ENCODE data around the gene DLG1. TPM values are rescaled to one million over a fixed set of nuclear protein-coding genes. Genes with fewer than 3 reads are reported as not detected.

The DLG1 gene
- total and polyA plus RNA-seq, 12 donors = 20.7 to 97.4 (median 54.0) TPM

DNA sequence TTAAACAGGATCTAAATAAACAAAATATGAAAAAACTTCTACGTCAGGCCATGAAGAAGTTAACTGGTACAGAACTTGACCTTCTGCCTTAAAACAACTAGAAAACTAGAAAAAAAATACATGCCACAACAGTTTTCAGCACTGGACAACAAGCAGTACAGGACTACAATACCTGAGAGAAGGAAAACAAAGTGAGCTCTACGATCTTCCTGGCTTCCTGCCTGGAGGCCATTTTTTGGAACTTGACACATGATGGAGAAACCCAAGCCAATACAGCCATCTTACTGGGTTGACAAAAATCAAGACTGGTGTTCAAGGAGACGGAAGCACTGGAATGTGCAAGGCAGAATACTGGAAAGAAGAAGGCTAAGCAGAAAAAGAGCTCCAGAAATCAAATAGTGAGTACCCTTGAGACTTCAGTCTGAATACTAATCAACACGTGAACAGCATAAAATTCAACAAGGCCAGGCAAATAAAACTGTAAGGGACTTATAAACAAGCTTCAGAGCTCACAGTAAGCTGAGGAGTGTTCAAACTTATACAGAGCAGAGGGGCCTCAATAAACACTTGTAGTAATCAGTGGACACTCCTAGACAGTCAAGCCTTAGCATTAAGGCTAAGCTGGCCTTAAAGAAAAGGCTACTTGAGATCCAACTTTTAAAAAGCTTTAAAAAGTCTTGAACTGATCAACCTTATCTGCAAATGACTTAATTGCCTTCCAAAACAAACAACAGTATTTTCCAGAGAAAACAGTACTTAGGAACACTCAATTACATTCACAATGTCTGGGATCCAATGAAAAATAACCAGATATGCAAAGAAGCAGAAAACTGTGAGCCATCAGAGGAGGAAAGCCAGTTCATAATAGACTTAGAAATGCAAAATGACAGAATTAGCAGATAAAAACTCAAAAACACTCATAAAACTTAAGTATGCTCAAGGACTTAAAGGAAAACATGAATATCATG, 63.2 kb downstream of the DLG1 start:
- peaks cover 0 to 35% (median 3%) of the 10 kb centered on the region in 11 donors for H3K9me3 ChIP-seq
- no peak overlapping the region for H3K4me3 ChIP-seq
- no peaks in the 10 kb centered on the region for H3K27me3 ChIP-seq
- H3K36me3 ChIP-seq = peaks cover 0 to 21% (median 0%) of the 10 kb centered on the region in 9 donors
- TF ChIP-seq CTCF (IDR thresholded peaks at IDR 0.05) = no peak
- no peak for ATAC-seq
- H3K27ac ChIP-seq = no peak overlapping the region
- intact Hi-C loops (cut with DNase I) = no loop called here
- peaks cover 0 to 18% (median 0%) of the 10 kb centered on the region in 9 donors for H3K4me1 ChIP-seq
- DNase-seq = no peak
- 72 to 77% methylated on average over 4 of the region's 4 CpGs for WGBS, 2 donors

DNA sequence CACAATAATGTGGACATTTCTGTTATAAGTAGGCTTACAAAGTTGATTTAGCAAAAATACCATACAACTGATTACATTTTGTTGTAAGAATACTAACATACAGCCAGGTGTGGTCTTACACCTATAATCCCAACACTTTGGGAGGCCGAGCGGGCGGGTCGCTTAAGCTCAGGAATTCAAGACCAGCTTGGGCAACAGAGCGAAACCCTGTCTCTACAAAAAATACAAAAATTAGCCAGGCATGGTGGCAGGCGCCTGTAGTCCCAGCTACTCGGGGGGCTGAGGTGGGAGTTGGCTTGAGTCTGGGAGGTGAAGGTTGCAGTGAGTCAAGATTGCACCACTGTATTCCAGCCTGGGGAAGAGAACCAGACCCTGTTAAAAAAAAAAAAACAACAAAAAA, 67.1 kb downstream of the DLG1 start:
- peaks cover 0 to 21% (median 10%) of the 10 kb centered on the region in 9 donors for H3K4me1 ChIP-seq
- intact Hi-C loops (cut with DNase I) = no loop called here
- no peak overlapping the region for H3K4me3 ChIP-seq
- H3K27me3 ChIP-seq = no peaks in the 10 kb centered on the region
- no peak for ATAC-seq
- DNase-seq = no peak
- 97% methylated on average over 7 of the region's 7 CpGs for WGBS, 2 donors
- H3K36me3 ChIP-seq = peaks cover 0 to 19% (median 0%) of the 10 kb centered on the region in 9 donors
- H3K9me3 ChIP-seq = peaks cover 0 to 17% (median 3%) of the 10 kb centered on the region in 11 donors
- no peak overlapping the region for H3K27ac ChIP-seq
- no peak for TF ChIP-seq CTCF (IDR thresholded peaks at IDR 0.05)

DNA sequence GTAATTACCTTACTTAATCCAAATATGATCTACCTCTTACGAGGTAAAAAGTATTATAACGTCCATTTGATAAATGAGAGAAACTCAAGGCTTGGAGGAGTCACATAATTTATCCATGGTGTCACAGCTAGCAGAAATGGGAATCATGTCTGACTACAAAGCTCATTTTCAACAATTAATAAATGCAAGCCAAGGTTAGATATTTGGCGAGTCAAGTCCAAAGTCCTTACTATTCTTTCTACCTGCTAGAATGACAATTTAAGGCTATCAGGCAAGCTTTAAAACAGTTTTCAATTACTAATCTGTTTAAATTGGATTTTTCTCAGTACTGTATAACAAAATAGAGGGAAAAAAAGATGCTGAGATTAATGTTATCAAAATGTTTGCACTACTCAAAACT, 68.6 kb downstream of the DLG1 start:
- H3K27ac ChIP-seq = no peak overlapping the region
- ATAC-seq (no peak), DNase-seq (no peak)
- peaks cover 0 to 2% (median 0%) of the 10 kb centered on the region in 11 donors for H3K9me3 ChIP-seq
- no peak overlapping the region for H3K4me3 ChIP-seq
- H3K36me3 ChIP-seq = peaks cover 0 to 6% (median 0%) of the 10 kb centered on the region in 9 donors
- TF ChIP-seq CTCF (IDR thresholded peaks at IDR 0.05) = no peak
- no peaks in the 10 kb centered on the region for H3K27me3 ChIP-seq
- intact Hi-C loops (cut with DNase I) = loop anchor here in 4 of 10 donors (10.0 kb wide), 3 partner anchors 225 to 285 kb away; no protein-coding TSS in a partner anchor
- 79 to 89% methylated on average over 3 of the region's 3 CpGs for WGBS, 2 donors
- H3K4me1 ChIP-seq = peaks cover 0 to 28% (median 16%) of the 10 kb centered on the region in 9 donors

- no peaks in the 10 kb centered on the region for H3K27me3 ChIP-seq
- H3K27ac ChIP-seq = no peak overlapping the region
- peaks cover 0 to 28% (median 16%) of the 10 kb centered on the region in 9 donors for H3K4me1 ChIP-seq
- no peaks in the 10 kb centered on the region for H3K9me3 ChIP-seq
- H3K4me3 ChIP-seq = no peak overlapping the region
- TF ChIP-seq CTCF (IDR thresholded peaks at IDR 0.05) = no peak
- intact Hi-C loops (cut with DNase I) = loop anchor here in 4 of 10 donors (10.0 kb wide), 3 partner anchors 226 to 286 kb away; no protein-coding TSS in a partner anchor
- DNase-seq (no peak), ATAC-seq (no peak)
- WGBS, 2 donors = 89 to 98% methylated on average over 1 of the region's 1 CpG
- H3K36me3 ChIP-seq = peaks cover 0 to 6% (median 0%) of the 10 kb centered on the region in 9 donors
Measured at GRCh38 chr3:197229178-197229577, 69.2 kb downstream of the DLG1 start.

Data from heart right ventricle (tissue), 16 donors.